GM12891 (cell line): ENCODE results near the gene CWC25.

Experiments used
- DNase-seq: peaks from one replicate; pipeline ENCODE4 v3.0.0; 2011; ENCODE audit warnings: low spot score; ENCODE audit not compliant: insufficient read length
- FAIRE-seq: peaks from 2 replicates; lab custom pipeline; 2011; peaks lifted over from hg19 to GRCh38; lab: Jason Lieb, UNC
- PAX5 ChIP-seq: IDR thresholded peaks from 2 replicates; pipeline ENCODE4 v1.6.1; 2011; ENCODE audit warnings: low read length, moderate library complexity, mild to moderate bottlenecking; ENCODE audit not compliant: insufficient read depth, severe bottlenecking
- POLR2A ChIP-seq: IDR thresholded peaks from 2 replicates; pipeline ENCODE4 v1.6.1; 2011; ENCODE audit warnings: low read depth, low read length, control low read depth
- POLR2AphosphoS5 ChIP-seq: IDR thresholded peaks from 2 replicates; pipeline ENCODE4 v1.6.1; 2011; ENCODE audit warnings: low read depth, low read length, control low read depth
- POU2F2 ChIP-seq: IDR thresholded peaks from 2 replicates; pipeline ENCODE4 v1.6.1; 2011; ENCODE audit warnings: low read depth, mild to moderate bottlenecking, control low read depth, low read length, moderate library complexity
- SPI1 ChIP-seq: IDR thresholded peaks from 2 replicates; pipeline ENCODE4 v1.6.1; 2011; ENCODE audit warnings: low read depth, low read length, control low read depth
- TAF1 ChIP-seq: IDR thresholded peaks from 2 replicates; pipeline ENCODE4 v1.6.1; 2011; ENCODE audit warnings: low read depth, low read length, control low read depth

The CWC25 gene

DNA sequence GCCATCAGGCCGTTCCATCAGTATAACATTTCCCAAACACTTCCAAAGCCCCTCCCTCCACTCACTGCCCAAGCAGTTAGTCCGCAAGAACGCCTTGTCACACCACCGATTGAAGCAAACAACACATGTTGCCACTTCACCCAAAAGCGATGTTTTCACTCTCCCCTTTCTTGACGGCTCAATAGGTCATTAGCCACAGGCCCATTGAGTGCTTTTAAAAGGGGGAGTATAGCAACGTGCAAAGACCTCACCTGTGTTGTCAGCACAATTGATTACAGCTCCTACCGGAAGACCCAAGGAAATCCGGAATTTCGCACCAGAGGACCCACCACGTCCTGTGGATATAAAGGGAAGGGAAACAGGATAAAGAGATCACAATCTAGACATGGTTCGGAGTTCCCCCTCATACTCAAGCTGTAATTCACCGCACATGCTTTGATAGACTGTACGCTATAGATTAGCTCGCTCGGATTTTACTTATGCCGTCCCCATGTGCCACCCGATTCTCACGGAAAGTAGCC is 27.7 kb upstream of the CWC25 start:
- FAIRE-seq (peak; percentile 20), DNase-seq (no peak)
- TF ChIP-seq POLR2A: no peak
- no peak for TF ChIP-seq POLR2AphosphoS5
- no peak for TF ChIP-seq POU2F2
- no peak for TF ChIP-seq TAF1
- no peak for TF ChIP-seq SPI1
- no peak for TF ChIP-seq PAX5

DNA sequence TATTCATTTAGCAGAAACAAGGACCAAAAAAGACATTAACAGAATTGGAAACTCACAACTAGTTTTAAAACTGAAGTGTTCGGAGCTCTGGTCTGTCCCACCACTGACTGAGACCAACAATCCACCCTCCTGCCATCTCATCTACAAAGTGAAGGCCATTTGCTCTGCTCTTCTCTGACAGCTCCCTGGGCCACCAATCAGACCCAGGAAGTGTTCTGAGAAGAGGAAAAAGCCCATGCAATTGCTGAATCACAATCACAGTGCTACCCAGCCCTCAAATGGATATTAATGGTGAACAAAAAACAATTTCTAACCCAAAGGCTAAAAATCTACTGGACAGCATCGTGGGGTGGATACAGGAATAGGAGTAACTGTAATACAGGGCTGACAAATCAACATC is 26.3 kb upstream of the CWC25 start:
- TF ChIP-seq TAF1 (no peak), POLR2AphosphoS5 (no peak), PAX5 (no peak), SPI1 (no peak), POU2F2 (no peak), POLR2A (no peak)
- FAIRE-seq: no peak
- DNase-seq: no peak

DNA sequence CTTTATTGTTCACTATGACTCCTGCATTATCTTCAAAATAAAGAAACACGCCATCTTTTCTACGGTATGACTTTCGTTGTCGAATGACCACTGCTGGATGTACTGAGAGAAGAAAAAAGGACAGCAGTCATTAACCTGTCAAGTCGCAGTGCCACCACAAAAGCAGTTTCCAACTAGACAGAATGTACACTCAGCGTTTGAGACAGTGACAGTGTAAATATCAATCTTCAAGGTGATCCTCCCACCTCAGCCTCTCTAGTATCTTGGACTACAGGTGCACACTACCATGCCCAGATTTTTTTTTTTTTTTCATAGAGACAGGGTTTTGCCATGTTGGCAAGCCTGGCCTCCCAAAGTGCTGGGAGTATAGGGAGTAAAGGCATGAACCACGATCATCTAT is 25.3 kb upstream of the CWC25 start:
- no peak for FAIRE-seq
- DNase-seq: no peak
- TF ChIP-seq POLR2A (no peak), POU2F2 (no peak), SPI1 (no peak), POLR2AphosphoS5 (0 out of 2 replicates have a peak, but pooled peaks have one; percentile 59), PAX5 (no peak)

DNA sequence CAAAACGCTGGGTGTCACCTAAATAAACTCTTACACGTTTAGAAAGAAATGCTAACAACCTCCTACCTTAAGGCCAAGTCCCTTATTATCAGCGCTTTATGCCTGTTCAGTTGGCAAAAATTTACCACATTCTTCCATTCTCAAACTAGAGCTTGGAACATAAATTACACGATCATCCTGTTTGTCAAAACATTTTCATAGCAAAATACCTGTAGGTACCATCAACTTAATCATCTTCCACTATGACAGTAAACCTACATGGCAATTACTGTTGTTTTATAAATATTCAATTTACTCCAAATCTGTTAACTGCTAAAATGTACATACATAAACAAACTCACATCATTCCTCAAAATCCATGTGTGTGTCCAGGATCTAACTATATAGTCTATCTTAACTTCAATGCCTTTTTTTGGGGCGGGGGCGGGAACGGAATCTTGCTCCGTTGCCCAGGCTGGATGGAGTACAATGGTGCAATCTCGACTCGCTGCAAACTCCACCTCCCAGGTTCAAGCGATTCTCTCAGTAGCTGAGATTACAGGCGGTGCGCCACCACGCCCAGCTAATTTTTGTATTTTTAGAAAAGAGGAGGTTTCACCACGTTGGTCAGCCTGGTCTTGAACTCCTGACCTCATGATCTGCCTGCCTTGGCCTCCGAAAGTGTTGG is 24.0 kb upstream of the CWC25 start:
- DNase-seq (no peak), FAIRE-seq (no peak)
- TF ChIP-seq POU2F2: no peak
- no peak for TF ChIP-seq POLR2A
- no peak for TF ChIP-seq TAF1
- no peak for TF ChIP-seq SPI1
- TF ChIP-seq PAX5: no peak
- TF ChIP-seq POLR2AphosphoS5: no peak

DNA sequence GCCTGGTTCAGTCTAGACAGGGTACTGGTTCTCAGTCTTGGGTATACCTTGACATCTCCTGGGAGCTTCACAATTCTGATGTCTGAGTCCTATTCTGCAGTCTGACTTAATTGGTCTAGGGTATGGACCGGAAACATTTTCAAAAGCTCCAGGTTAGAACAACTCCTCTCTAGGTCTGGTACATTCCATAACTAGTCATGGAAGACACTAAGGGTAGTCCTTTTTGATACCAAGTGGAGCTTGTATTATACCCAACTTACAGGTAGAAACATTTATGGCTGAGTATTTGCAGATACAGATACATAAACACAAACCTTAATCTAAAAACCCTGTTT is 23.4 kb upstream of the CWC25 start:
- FAIRE-seq: no peak
- TF ChIP-seq TAF1 (no peak), POU2F2 (no peak), POLR2A (no peak), SPI1 (no peak), PAX5 (no peak), POLR2AphosphoS5 (no peak)

DNA sequence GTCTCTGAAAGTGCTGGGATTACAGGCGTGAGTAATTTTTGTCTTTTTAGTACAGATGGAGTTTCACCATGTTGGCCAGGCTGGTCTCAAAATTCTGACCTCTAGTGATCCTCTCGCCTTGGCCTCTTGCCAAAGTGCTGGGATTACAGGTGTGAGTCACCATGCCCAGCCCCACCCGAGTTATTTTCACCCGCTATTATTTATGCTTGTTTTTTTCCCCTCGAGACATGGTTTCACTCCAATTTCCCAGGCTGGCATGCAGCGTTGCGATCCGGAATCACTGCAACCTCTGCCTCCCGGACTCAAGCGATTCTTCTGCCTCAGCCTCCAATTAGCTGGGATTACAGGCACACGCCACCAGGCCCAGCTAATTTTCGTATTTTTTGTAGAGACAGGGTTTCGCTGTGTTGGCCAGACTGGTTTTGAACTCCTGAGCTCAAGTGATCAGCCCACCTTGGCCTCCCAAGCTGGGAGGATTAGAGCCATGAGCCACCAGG is 19.2 kb upstream of the CWC25 start:
- TF ChIP-seq POLR2A (no peak), SPI1 (no peak), POLR2AphosphoS5 (no peak), PAX5 (no peak), POU2F2 (no peak), TAF1 (no peak)
- no peak for DNase-seq
- FAIRE-seq: no peak

More for the DNA sequence above, 23.4 kb upstream of the CWC25 start:
- no peak for DNase-seq

DNA sequence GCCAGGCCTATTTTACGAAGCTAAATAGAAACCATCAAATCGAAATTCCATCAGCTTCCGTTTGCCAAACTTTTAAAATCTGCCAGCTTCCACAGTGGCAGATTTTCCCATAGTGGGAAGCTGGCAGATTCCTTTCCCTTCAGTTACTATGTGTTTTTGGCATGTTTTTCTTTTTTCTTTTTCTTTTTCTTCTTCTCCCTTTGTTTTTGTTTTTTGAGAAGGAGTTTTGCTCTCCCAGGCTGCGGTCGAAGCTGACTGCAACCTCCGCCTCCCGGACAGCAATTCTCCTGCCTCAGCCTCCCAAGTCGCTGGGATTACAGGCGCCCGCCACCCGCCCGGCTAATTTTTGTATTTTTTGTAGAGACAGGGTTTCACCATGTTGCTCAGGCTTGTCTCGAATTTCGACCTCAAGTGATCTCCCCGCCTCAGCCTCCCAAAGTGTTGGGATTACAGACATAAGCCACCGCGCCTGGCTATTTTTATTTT is 684 bp upstream of the CWC25 start:
- no peak for TF ChIP-seq POLR2AphosphoS5
- no peak for TF ChIP-seq PAX5
- no peak for TF ChIP-seq SPI1
- no peak for TF ChIP-seq POLR2A
- no peak for TF ChIP-seq POU2F2
- no peak for TF ChIP-seq TAF1
- no peak for FAIRE-seq
- no peak for DNase-seq

DNA sequence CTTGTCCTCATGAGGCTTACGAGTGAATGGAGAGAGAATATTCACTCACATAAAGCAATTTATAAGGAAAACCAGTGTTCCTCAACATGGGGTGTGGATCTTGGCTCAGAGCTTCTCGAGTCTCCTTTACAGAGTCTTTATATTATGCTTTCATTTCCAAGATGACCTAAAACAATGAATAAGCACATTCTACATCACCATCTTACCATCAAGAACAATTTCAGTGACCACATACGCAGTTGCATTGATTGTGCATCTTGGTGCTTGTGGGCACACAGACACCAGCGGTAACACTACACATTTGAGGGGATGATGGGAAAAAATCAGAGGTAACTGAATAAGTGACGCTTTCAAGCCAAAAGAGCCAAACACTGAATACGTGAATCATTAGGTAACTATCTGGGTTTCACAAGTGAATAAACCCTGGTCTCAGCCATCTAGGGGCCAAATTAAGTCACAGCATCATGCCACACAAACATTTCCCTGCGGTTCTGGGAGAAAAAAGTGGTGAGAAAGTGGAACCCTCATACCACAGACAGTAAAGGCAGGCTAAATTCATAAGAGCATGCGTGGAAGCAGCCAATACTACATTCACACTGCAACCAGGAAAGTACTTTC is 9.4 kb downstream of the CWC25 start:
- DNase-seq: no peak
- FAIRE-seq: no peak
- TF ChIP-seq PAX5 (no peak), SPI1 (no peak), POU2F2 (no peak), POLR2A (no peak), POLR2AphosphoS5 (no peak), TAF1 (no peak)

DNA sequence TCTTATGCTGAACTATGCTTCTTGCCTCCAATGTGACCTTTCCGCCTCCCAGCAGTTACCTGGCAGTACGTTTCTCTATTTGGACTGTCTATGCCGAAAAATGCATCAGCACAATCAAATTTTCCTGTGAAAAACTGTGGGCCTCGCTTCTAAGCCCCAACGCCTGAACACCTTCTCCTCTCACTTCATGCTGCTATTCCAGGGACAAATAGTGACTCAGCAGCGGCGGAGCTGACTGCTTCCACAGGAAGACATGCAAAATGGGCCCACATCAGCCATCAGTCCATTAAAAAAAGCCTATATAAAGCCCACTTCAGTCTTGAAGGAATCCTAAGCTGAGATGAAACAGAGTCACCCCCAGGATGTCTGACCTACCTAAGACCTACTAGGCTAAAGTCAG is 15.3 kb downstream of the CWC25 start:
- FAIRE-seq (no peak), DNase-seq (no peak)
- no peak for TF ChIP-seq POLR2A
- no peak for TF ChIP-seq POLR2AphosphoS5

DNA sequence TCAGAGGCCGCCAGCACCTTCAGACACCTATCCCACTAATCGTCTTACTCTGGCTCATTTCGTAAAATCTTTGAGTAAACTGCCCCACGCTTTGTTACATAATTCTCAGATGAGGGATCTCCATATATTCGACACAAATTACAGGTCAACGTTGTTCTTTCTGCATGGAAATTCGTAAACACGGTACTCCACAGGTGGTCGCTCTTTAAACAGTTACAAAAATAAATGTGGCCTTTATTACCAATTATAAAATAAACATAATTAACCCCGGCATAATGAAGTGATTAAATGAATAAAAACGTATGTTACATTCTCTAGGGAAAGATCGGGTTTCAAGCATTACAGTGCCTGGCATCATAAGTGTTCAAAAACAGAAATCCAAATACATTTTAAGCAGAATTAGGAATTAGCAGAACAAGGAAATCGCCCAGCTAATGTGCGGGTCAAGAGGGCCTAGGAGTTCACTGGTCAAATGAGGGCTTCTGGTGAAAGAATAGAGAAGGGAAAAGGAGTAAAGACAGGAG is 24.8 kb downstream of the CWC25 start:
- FAIRE-seq (no peak), DNase-seq (no peak)
- TF ChIP-seq SPI1 (no peak), POLR2A (0 out of 2 replicates have a peak, but pooled peaks have one; percentile 13)
